ENCODE data around the gene DDI2. TPM values are rescaled to one million over a fixed set of nuclear protein-coding genes. Genes with fewer than 3 reads are reported as not detected.
A peak's percentile ranks its signal among the peaks of the same experiment; 100 is the strongest.

DDI2 gene
- total RNA-seq, 4 donors from 2014 or later: 26.2 to 115 (median 43.7) TPM

GRCh38 chr1:15574741-15575140 lies 42.5 kb upstream of the DDI2 start:
- intact Hi-C loops (cut with DNase I; ENCODE audit: low total_unique reads): no loop called here
- H3K27me3 ChIP-seq: no peaks in the 10 kb centered on the region
- H3K27ac ChIP-seq: no peak overlapping the region
- no peaks in the 10 kb centered on the region for H3K9me3 ChIP-seq
- H3K36me3 ChIP-seq: no peaks in the 10 kb centered on the region
- no peaks in the 10 kb centered on the region for H3K4me1 ChIP-seq
- no peak overlapping the region for H3K4me3 ChIP-seq
- DNase-seq: no peak
- TF ChIP-seq POLR2A (IDR thresholded peaks at IDR 0.05) (no peak), CTCF (IDR thresholded peaks at IDR 0.05) (no peak)

GRCh38 chr1:15575549-15576150 lies 41.6 kb upstream of the DDI2 start:
- DNase-seq: no peak

GRCh38 chr1:15577691-15578090 lies 39.6 kb upstream of the DDI2 start:
- Histone ChIP-seq H3K4me3 (no peak overlapping the region), H3K4me1 (no peaks in the 10 kb centered on the region), H3K9me3 (no peaks in the 10 kb centered on the region), H3K36me3 (no peaks in the 10 kb centered on the region), H3K27ac (no peak overlapping the region), H3K27me3 (no peaks in the 10 kb centered on the region)
- intact Hi-C loops (cut with DNase I; ENCODE audit: low total_unique reads): no loop called here
- TF ChIP-seq POLR2A (IDR thresholded peaks at IDR 0.05): no peak
- no peak for TF ChIP-seq CTCF (IDR thresholded peaks at IDR 0.05)
- DNase-seq: no peak

More at GRCh38 chr1:15575549-15576150, 41.6 kb upstream of the DDI2 start:
- Histone ChIP-seq H3K4me3 (no peak overlapping the region), H3K9me3 (no peaks in the 10 kb centered on the region), H3K27ac (no peak overlapping the region), H3K4me1 (no peaks in the 10 kb centered on the region), H3K36me3 (no peaks in the 10 kb centered on the region), H3K27me3 (no peaks in the 10 kb centered on the region)
- TF ChIP-seq CTCF (IDR thresholded peaks at IDR 0.05): no peak
- TF ChIP-seq POLR2A (IDR thresholded peaks at IDR 0.05): no peak
- intact Hi-C loops (cut with DNase I; ENCODE audit: low total_unique reads): no loop called here

GRCh38 chr1:15578921-15579682 lies 38.2 kb upstream of the DDI2 start:
- no peaks in the 10 kb centered on the region for H3K27me3 ChIP-seq
- H3K4me3 ChIP-seq: no peak overlapping the region
- intact Hi-C loops (cut with DNase I; ENCODE audit: low total_unique reads): no loop called here
- peak overlapping the region in 1 of 2 donors; percentile 3 for H3K27ac ChIP-seq
- DNase-seq: no peak
- no peak for TF ChIP-seq CTCF (IDR thresholded peaks at IDR 0.05)
- TF ChIP-seq POLR2A (IDR thresholded peaks at IDR 0.05): no peak
- H3K36me3 ChIP-seq: no peaks in the 10 kb centered on the region
- no peaks in the 10 kb centered on the region for H3K9me3 ChIP-seq
- no peaks in the 10 kb centered on the region for H3K4me1 ChIP-seq

- TF ChIP-seq POLR2A (IDR thresholded peaks at IDR 0.05): no peak
- no peak for TF ChIP-seq CTCF (IDR thresholded peaks at IDR 0.05)
- no peak for DNase-seq
- intact Hi-C loops (cut with DNase I; ENCODE audit: low total_unique reads): no loop called here
- no peak overlapping the region for H3K4me3 ChIP-seq
- no peaks in the 10 kb centered on the region for H3K9me3 ChIP-seq
- no peaks in the 10 kb centered on the region for H3K36me3 ChIP-seq
- H3K27ac ChIP-seq: no peak overlapping the region
- H3K27me3 ChIP-seq: no peaks in the 10 kb centered on the region
- H3K4me1 ChIP-seq: no peaks in the 10 kb centered on the region
Observed at GRCh38 chr1:15579683-15580047, 37.6 kb upstream of the DDI2 start.

All from uterus (tissue), 4 donors.